Nephron progenitor cell (in vitro differentiated cells): Measurements from ENCODE around the gene ENO2.

Experiments
- DNase-seq: peaks from one replicate; pipeline ENCODE4 v3.0.0; 2021
- H3K27ac Mint-ChIP-seq: 2 replicates; pipeline ENCODE4 v1.8.0; 2021; ENCODE audit warnings: mild to moderate bottlenecking, moderate library complexity, mixed read lengths
- H3K27me3 Mint-ChIP-seq: 2 replicates; pipeline ENCODE4 v1.8.0; 2021; ENCODE audit warnings: mild to moderate bottlenecking, low read depth, mixed read lengths; ENCODE audit not compliant: poor library complexity
- H3K36me3 Mint-ChIP-seq: 2 replicates; pipeline ENCODE4 v1.8.0; 2021; ENCODE audit warnings: low read depth, mixed read lengths
- H3K4me1 Mint-ChIP-seq: 2 replicates; pipeline ENCODE4 v1.8.0; 2021; ENCODE audit warnings: mixed read lengths
- H3K4me3 Mint-ChIP-seq: 2 replicates; pipeline ENCODE4 v1.8.0; 2021; ENCODE audit warnings: mild to moderate bottlenecking, moderate library complexity, mixed read lengths
- H3K9me3 Mint-ChIP-seq: 2 replicates; pipeline ENCODE4 v1.8.0; 2021; ENCODE audit warnings: mild to moderate bottlenecking, moderate library complexity, mixed read lengths
- TF ChIP-seq, protein P1 (sequence below): fragments of 200-600 bp; sonication (generic); IDR thresholded peaks from 2 replicates; pipeline ENCODE4 v1.5.0; 2021; ENCODE audit warnings: antibody characterized with exemption

ENO2 gene

DNA sequence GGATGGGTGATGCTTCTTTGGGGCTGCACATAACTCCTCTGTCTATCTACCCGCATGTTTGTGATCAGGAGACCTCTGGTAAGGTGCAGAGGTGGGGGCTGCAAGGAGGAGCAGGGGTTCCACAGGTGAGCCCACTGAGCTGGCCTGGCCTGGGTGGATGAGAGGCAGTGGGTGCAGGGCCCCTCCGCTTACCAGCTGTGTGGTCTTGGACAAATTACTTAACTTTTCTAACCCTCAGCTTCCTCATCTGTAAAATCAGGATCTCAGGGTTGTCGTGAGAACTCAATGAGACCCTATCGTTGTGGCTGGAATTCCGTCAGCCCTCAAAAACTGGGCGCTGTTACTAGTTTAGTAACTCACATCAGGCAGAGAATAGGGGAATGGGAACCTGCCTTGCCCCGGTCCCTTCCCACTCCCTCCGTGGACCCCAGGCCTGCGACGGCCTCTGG lies 44.3 kb downstream of the ENO2 start:
- TF ChIP-seq, protein P1, sequence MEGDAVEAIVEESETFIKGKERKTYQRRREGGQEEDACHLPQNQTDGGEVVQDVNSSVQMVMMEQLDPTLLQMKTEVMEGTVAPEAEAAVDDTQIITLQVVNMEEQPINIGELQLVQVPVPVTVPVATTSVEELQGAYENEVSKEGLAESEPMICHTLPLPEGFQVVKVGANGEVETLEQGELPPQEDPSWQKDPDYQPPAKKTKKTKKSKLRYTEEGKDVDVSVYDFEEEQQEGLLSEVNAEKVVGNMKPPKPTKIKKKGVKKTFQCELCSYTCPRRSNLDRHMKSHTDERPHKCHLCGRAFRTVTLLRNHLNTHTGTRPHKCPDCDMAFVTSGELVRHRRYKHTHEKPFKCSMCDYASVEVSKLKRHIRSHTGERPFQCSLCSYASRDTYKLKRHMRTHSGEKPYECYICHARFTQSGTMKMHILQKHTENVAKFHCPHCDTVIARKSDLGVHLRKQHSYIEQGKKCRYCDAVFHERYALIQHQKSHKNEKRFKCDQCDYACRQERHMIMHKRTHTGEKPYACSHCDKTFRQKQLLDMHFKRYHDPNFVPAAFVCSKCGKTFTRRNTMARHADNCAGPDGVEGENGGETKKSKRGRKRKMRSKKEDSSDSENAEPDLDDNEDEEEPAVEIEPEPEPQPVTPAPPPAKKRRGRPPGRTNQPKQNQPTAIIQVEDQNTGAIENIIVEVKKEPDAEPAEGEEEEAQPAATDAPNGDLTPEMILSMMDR, result no peak
- Mint-ChIP-seq H3K4me3 (no peak overlapping the region), H3K9me3 (no peaks in the 10 kb centered on the region), H3K27ac (peak overlapping the region; percentile 13), H3K27me3 (peaks cover 2% of the 10 kb centered on the region), H3K4me1 (peaks cover 65% of the 10 kb centered on the region), H3K36me3 (no peaks in the 10 kb centered on the region)
- DNase-seq, result no peak

GRCh38 chr12:6959058-6959804 lies 44.9 kb downstream of the ENO2 start:
- TF ChIP-seq, protein P1, result no peak
- H3K36me3 Mint-ChIP-seq, result no peaks in the 10 kb centered on the region
- peaks cover 2% of the 10 kb centered on the region for H3K27me3 Mint-ChIP-seq
- no peaks in the 10 kb centered on the region for H3K9me3 Mint-ChIP-seq
- no peak for DNase-seq
- no peak overlapping the region for H3K4me3 Mint-ChIP-seq
- peaks cover 59% of the 10 kb centered on the region for H3K4me1 Mint-ChIP-seq
- peak overlapping the region; percentile 96 for H3K27ac Mint-ChIP-seq

DNA sequence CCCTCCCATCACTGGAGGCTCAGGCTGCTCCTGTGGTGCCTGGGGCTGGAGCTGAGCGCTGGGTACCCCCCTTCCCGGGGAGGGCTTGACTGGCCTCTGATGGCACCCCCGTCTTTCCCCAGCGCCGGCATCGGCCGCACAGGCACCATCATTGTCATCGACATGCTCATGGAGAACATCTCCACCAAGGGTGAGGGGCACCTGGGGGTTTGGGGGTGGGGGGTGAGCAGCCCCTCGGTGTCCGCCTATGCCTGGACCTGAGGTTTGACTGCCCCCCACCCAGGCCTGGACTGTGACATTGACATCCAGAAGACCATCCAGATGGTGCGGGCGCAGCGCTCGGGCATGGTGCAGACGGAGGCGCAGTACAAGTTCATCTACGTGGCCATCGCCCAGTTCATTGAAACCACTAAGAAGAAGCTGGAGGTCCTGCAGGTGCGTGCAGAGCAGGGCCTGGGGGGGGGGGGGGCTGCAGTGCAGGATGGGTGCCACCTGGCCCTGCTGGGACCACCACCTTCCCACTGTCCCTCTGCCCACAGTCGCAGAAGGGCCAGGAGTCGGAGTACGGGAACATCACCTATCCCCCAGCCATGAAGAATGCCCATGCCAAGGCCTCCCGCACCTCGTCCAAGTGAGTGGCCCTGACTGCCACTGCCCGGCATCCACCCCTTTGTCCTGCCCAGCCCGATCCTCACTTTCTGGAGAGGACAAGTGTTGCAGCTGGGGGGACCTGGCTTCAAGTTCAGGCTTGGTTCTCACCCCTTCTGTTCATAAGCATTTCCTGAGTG lies 45.6 kb downstream of the ENO2 start:
- H3K27ac Mint-ChIP-seq, result no peak overlapping the region
- H3K27me3 Mint-ChIP-seq, result peaks cover 2% of the 10 kb centered on the region
- DNase-seq, result no peak
- no peaks in the 10 kb centered on the region for H3K9me3 Mint-ChIP-seq
- H3K4me1 Mint-ChIP-seq, result peaks cover 60% of the 10 kb centered on the region
- no peak overlapping the region for H3K4me3 Mint-ChIP-seq
- TF ChIP-seq, protein P1, result no peak
- H3K36me3 Mint-ChIP-seq, result no peaks in the 10 kb centered on the region

DNA sequence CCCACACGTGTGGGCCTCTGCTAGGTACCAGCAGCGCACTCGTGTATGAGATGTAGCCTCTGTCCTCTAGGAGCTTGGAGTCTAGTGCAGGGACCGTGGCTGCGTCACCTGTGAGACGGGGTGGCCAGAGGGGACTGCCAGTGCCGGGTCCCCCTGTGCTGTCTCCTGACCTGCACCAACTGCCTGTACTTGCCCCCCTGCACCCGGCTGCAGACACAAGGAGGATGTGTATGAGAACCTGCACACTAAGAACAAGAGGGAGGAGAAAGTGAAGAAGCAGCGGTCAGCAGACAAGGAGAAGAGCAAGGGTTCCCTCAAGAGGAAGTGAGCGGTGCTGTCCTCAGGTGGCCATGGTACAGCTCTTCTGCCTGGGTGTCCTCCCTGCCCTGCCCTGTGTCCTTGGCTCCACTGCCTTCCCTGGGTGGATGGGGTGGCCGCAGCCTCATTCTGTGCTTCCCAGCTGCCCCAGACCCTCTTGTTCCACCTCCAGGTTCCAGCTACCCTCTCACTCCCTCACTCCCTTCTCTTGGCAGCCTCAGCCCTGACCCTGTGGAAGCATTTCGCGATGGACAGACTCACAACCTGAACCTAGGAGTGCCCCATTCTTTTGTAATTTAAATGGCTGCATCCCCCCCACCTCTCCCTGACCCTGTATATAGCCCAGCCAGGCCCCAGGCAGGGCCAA lies 46.4 kb downstream of the ENO2 start:
- Mint-ChIP-seq H3K4me1 (peaks cover 65% of the 10 kb centered on the region), H3K9me3 (no peaks in the 10 kb centered on the region), H3K27me3 (peaks cover 2% of the 10 kb centered on the region), H3K36me3 (peaks cover 7% of the 10 kb centered on the region), H3K27ac (peak overlapping the region; percentile 66), H3K4me3 (no peak overlapping the region)
- DNase-seq, result no peak
- TF ChIP-seq, protein P1, result no peak

- no peaks in the 10 kb centered on the region for H3K9me3 Mint-ChIP-seq
- DNase-seq, result no peak
- H3K27ac Mint-ChIP-seq, result peak overlapping the region; percentile 45
- TF ChIP-seq, protein P1, result no peak
- peaks cover 60% of the 10 kb centered on the region for H3K4me1 Mint-ChIP-seq
- peak overlapping the region; percentile 77 for H3K4me3 Mint-ChIP-seq
- H3K36me3 Mint-ChIP-seq, result peaks cover 13% of the 10 kb centered on the region
- peaks cover 2% of the 10 kb centered on the region for H3K27me3 Mint-ChIP-seq
These were observed 46.9 kb downstream of the ENO2 start for GRCh38 chr12:6961278-6961694.
